Limb (tissue), 2 donors: Measurements from ENCODE around the gene IFIT1.
"Not testable (repeated sequence)": the region's sequence is repeated elsewhere in the genome, so short reads cannot be mapped to it uniquely, and the experiment has no call there.

Experiments
- DNase-seq, 2 donors: peaks; one replicate each; pipeline ENCODE4 v3.0.0-alpha.2; 2016; ENCODE audit errors: extremely low spot score in 2 of 2

The IFIT1 gene

GRCh38 chr10:89398003-89398749 lies 5.8 kb downstream of the IFIT1 start:
- peak in 1 of 2 donors; percentile 31 for DNase-seq

- DNase-seq, result no peak
Measured at GRCh38 chr10:89399956-89400355, 7.5 kb downstream of the IFIT1 start.

- DNase-seq, result no peak
Measured at GRCh38 chr10:89403043-89403442, 10.6 kb downstream of the IFIT1 start.

DNA sequence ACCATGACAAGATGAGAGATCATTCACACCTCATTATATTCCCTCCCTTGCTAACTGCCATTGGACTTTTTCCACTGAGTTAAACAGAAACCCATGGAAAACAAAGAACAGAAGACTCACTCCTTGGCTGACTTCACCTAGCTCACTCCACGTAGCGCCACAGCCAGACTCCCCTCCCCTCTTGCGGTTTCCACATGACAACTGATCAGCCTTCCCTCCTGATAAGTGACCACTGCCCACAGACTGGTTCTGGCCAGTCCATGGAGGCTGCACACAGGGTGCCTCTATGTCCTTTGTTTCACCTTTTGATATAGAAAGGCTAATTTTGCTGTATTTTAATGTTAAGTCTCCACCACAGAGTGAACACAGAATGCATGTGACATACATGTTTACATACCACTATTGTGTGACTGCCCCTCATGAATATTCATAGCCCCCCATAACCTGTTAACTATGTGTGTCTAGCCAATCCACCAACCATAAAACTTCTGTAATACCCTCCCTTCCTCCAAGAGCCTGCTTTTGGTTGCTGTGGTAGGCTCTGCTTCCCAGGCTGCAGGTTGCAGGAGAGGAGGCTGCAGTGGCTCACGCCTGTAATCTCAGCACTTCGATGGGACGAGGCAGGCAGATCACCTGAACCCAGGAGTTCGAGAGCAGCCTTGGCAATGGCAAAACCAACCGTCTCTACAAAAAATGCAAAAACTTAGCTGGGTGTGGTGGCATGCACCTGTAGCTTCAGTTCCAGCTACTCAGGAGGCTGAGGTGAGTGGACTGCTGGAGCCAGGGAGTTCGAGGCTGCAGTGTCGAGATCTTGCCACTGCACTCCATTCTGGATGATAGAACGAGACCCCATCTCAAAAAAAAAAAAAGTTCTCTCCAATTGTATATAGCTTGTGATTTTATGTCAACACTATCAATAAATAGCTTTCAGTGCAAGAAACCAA lies 12.0 kb downstream of the IFIT1 start:
- DNase-seq, result no peak

- not testable (repeated sequence) for DNase-seq
Measured at GRCh38 chr10:89406178-89406577, 13.8 kb downstream of the IFIT1 start.

GRCh38 chr10:89407792-89408191 lies 15.4 kb downstream of the IFIT1 start:
- DNase-seq, result not testable (repeated sequence)

- DNase-seq, result not testable (repeated sequence)
Measured at GRCh38 chr10:89409282-89409681, 16.9 kb downstream of the IFIT1 start.

- not testable (repeated sequence) for DNase-seq
Measured at GRCh38 chr10:89410551-89410950, 18.1 kb downstream of the IFIT1 start.

DNA sequence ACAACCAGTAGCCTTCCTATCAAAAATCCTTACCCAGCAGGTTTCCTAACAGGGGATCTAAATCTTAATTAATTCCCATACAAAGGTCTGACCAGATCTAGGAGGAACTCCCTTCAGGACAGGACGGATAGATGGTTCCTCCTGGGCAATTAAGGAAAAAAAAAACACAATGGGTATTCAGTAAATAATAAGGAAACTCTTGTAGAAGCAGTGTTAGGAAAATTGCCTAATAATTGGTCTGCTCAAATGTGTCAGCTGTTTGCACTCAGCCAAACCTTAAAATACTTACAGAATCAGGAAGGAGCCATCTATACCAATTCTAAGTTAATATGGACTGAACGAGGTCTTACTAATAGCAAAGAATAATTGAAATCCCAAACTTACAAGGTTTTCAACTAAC lies 18.7 kb downstream of the IFIT1 start:
- not testable (repeated sequence) for DNase-seq

GRCh38 chr10:89412276-89412675 lies 19.9 kb downstream of the IFIT1 start:
- DNase-seq, result not testable (repeated sequence)

DNA sequence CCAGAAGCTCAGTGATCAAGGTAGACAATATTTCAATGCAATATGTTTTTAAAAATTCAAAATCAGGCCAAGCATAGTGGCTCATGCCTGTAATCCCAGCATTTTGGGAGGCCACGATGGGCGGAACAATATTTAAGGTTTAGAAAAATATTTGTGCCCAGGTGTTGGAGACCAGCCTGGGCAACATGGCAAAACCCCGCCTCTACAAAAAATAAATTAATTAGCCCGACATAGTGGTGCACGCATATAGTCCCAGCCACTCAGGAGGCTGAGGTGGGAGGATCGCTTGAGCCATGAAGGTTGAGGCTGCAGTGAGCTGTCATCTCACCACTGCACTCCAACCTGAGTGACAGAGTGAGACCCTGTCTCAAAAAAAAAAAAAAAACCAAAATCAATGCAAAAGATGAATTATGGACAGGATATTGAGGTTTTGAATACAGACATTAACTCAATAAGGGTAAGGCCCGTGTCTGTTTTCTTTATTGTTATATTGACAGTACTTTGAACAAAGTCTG lies 21.0 kb downstream of the IFIT1 start:
- DNase-seq, result no peak

- DNase-seq, result peak; percentile 78 to 91
Measured at GRCh38 chr10:89414146-89414878, 21.9 kb downstream of the IFIT1 start, which contains the start of gene IFIT5. Gene IFIT5, plus strand, starts transcription at chr10:89414568. Its CDS starts 231 bp downstream, at chr10:89414799.

- peak in 1 of 2 donors; percentile 40 for DNase-seq
Measured at GRCh38 chr10:89414879-89415821, 22.7 kb downstream of the IFIT1 start.

DNA sequence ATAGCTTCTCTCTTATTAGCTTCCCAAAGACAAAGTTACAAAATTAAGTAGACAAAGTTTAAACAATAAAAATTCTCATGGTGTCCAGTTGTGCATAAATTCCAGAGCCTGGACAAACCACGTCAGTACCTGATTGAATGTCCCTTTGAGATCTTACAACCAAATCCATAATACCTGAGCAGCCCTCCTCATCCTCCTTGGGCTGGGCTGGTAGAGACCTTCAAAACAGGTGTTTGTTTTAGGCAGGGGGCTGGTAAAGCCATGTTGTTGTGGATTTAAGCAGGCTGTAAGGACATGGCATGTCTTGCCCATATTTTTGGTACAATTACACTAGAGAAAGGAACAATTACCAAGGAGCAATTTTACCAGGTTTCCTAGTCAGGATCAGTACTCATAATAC lies 24.0 kb downstream of the IFIT1 start:
- no peak for DNase-seq

DNA sequence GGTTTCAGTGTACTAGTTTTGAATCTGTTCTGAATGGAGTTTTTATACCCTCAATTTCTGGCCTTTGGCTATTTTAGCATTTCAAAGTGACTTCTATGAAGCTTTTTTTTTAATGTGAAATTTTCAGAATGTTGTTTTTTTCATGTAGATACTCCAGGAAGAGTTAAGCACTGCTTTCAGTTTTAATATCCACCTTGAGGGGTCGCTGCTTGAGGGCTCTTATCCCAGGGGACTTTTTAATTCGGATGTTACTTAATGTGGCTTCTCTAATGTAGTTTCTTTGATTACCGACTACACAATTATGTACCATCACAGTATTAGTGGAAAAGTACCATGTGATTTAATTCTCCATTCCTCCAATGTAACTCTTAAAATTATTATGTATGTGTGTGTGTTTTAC lies 27.1 kb downstream of the IFIT1 start:
- no peak for DNase-seq

- DNase-seq, result no peak
Measured at GRCh38 chr10:89421018-89421476, 28.6 kb downstream of the IFIT1 start.

GRCh38 chr10:89425000-89425399 lies 32.6 kb downstream of the IFIT1 start:
- no peak for DNase-seq

- DNase-seq, result peak in 1 of 2 donors; percentile 77
Measured at GRCh38 chr10:89426230-89426868, 33.9 kb downstream of the IFIT1 start.

GRCh38 chr10:89427629-89428028 lies 35.2 kb downstream of the IFIT1 start:
- no peak for DNase-seq

- DNase-seq, result no peak
Measured at GRCh38 chr10:89428877-89429276, 36.5 kb downstream of the IFIT1 start.
